T-helper 9 cell (primary cell): ENCODE data around the gene OCIAD2.
"Not testable (repeated sequence)": the region's sequence is repeated elsewhere in the genome, so short reads cannot be mapped to it uniquely, and the experiment has no call there.

Source experiments
- DNase-seq: peaks from one replicate; pipeline ENCODE4 v3.0.0-alpha.2; 2020

The OCIAD2 gene

GRCh38 chr4:48851651-48852050, 54.9 kb downstream of the OCIAD2 start:
- no peak for DNase-seq

- DNase-seq = not testable (repeated sequence)
These were observed 57.8 kb downstream of the OCIAD2 start for GRCh38 chr4:48848799-48849198.

- DNase-seq = no peak
These were observed 61.7 kb downstream of the OCIAD2 start for GRCh38 chr4:48844843-48845242.

DNA sequence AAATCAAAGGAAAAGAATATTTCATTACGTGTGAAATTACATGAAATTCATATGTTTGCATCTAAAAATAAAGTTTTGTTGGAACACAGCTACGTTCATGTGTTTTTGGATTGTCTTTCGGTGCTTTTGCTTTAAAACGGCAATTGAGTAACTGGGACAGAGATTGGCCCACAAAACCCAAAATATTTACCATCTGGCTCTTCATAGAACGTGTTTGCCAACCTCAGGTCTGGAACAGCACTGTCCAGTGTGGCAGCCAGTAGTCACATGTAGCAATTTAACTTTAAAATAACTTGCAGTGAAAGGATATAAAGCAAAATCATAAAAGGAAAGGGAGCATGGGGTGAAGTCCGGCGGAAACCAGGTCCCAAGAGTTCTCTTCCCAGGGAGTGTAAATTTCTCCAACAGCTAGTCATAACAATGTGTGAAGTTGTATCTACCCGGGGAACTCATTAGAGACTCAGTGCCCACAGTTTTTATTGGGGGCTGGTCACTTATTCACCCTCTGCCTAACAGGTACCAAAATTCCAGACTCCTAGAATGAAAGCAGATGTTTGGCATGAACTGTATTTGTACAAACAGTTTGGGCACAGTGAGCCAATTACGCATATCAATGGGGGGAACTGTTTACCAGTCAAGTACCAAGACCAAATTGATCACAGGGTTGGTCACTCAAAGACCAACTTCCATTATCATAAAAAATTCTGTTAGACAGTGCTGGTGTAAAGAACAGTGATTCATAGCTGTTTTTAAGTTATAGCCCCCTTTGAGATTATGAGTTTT, 65.3 kb downstream of the OCIAD2 start:
- DNase-seq = no peak

DNA sequence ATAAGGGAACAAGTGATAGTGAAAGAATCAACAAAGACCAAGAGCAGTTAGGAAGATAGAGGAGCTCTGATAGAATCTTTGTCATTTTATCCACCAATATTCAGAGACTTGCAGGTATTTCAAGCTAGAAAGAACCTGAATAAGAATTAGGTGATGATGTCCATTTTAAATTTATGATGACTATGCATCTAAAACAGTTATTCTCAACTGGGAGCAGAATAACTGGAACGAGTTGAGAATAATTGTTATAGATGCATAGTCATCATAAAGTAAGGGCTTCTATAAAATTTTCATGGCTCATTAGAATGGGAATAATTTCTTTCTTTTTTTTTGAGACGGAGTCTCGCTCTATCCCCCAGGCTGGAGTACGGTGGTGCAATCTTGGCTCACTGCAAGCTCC, 69.9 kb downstream of the OCIAD2 start:
- DNase-seq = no peak
